Measurements from ENCODE around the gene SH2D3C. TPM values are rescaled to one million over a fixed set of nuclear protein-coding genes. Genes with fewer than 3 reads are reported as not detected.

Gene SH2D3C
- total and polyA plus RNA-seq, 10 of the 15 experiments (the other 5 are each of a cell fraction or from before 2014, with no cell fraction given): 1.2 to 23.5 (median 16.2) TPM

- TF ChIP-seq CEBPZ (IDR thresholded peaks at IDR 0.05; ENCODE audit: low read depth, low read length) (no peak), PAX5 (IDR thresholded peaks at IDR 0.05; ENCODE audit: borderline replicate concordance, low read depth, low read length) (no peak), SREBF1 (IDR thresholded peaks at IDR 0.05; ENCODE audit: low read length) (no peak), NR2F1 (conservative IDR thresholded peaks at IDR 0.05) (no peak), RB1 (IDR thresholded peaks at IDR 0.05; ENCODE audit: borderline replicate concordance) (no peak)
These were observed 9.8 kb downstream of the SH2D3C start (continued) for GRCh38 chr9:127768698-127769097.

- H3K27me3 ChIP-seq (replicated peaks in 1 of 2; ENCODE audit: control insufficient read depth in 2 of 2, insufficient read depth in 2 of 2, low read length in 1 of 2): no peaks in the 10 kb centered on the region
- ChIA-PET SMC1A (ENCODE audit: uncharacterized antibody, unreplicated experiment) (interaction anchor here (1.2 to 1.4 kb wide), 3 partner anchors 10 to 149 kb away, joined by 4 to 5 read pairs (median 5); partner anchors contain the start of genes SH2D3C and ST6GALNAC4), POLR2A (interaction anchor here (1.3 to 1.4 kb wide), 2 partner anchors 8 to 17 kb away, joined by 4 to 8 read pairs; no protein-coding TSS in a partner anchor), CTCF (interaction anchor here (0.8 to 9.2 kb wide), 5 partner anchors 8 to 153 kb away, joined by 3 to 75 read pairs (median 4); partner anchors contain the start of genes CDK9 and TOR2A), RAD21 (ENCODE audit: unreplicated experiment) (interaction anchor here (1.1 to 7.6 kb wide), 3 partner anchors 16 to 143 kb away, joined by 4 to 61 read pairs (median 5); partner anchors contain the start of genes CDK9 and TOR2A)
- no TSS peak for BruUV-seq (replicated peaks)
- H4K20me1 ChIP-seq (ENCODE audit: control insufficient read depth, insufficient read depth): peaks cover 5% of the 10 kb centered on the region; the same call in 1 of the 2 replicates
- no peak overlapping the region for H3K4me3 ChIP-seq
- peaks cover 5 to 29% of the 10 kb centered on the region in 2 experiments for H3K36me3 ChIP-seq (ENCODE audit: control insufficient read depth in 2 of 2, insufficient read depth in 2 of 2, low read length in 1 of 2)
- H3K4me1 ChIP-seq (ENCODE audit: control insufficient read depth, insufficient read depth, low read length): peaks cover 24% of the 10 kb centered on the region
- H3K9me3 ChIP-seq (replicated peaks; ENCODE audit: control insufficient read depth, insufficient read depth, low read length): no peaks in the 10 kb centered on the region
- H3K27ac ChIP-seq (ENCODE audit: control insufficient read depth, insufficient read depth): no peak overlapping the region
- FAIRE-seq: no peak
- H3K9ac ChIP-seq (ENCODE audit: control insufficient read depth, insufficient read depth, low read length): no peak overlapping the region
- no peak overlapping the region for H3K4me2 ChIP-seq (ENCODE audit: control insufficient read depth, insufficient read depth)
- TF ChIP-seq WRNIP1 (IDR thresholded peaks at IDR 0.05; ENCODE audit: borderline replicate concordance, low read depth, low read length) (no peak), ZNF24 (IDR thresholded peaks at IDR 0.05) (no peak), EGR1 (IDR thresholded peaks at IDR 0.05; ENCODE audit: borderline replicate concordance in 1 of 2, low read depth in 2 of 2, low read length in 2 of 2) (no peak), FOS (IDR thresholded peaks at IDR 0.05; ENCODE audit: borderline replicate concordance, extremely low read depth, insufficient read length) (no peak), ESRRA (IDR thresholded peaks at IDR 0.05; ENCODE audit: low read length) (no peak), YBX1 (IDR thresholded peaks at IDR 0.05) (no peak), NFXL1 (IDR thresholded peaks at IDR 0.05; ENCODE audit: borderline replicate concordance) (no peak), BCLAF1 (IDR thresholded peaks at IDR 0.05) (no peak), SMC3 (IDR thresholded peaks at IDR 0.05; ENCODE audit: borderline replicate concordance, low read length) (no peak), CBFB (IDR thresholded peaks at IDR 0.05; ENCODE audit: low read depth) (no peak)
- no peak overlapping the region for H2AFZ ChIP-seq (ENCODE audit: control insufficient read depth, low read depth, low read length)
- in situ Hi-C loops (cut with MboI) (no loop called here), intact Hi-C loops (cut with micrococcal nuclease; ENCODE audit: unreplicated experiment) (no loop called here)
- ATAC-seq: no peak
- WGBS (ENCODE audit: insufficient coverage, insufficient replicate concordance, low lambda C conversion rate, missing lambda C conversion rate): 84% methylated on average over 13 of the region's 13 CpGs
- no peak for DNase-seq (ENCODE audit: low read depth, low spot score)
- H3K79me2 ChIP-seq (ENCODE audit: control insufficient read depth, insufficient read depth, low read length): peaks cover 13% of the 10 kb centered on the region
These were observed 10.5 kb downstream of the SH2D3C start for GRCh38 chr9:127767909-127768331.

All from GM12878 (cell line).